HG03439 (cell line): ENCODE measurements around the gene ZBTB16.

Source experiments
- ATAC-seq: cut with Tn5 transposase; IDR thresholded peaks from one replicate; pipeline ENCODE4 v1.9.1; 2021; ENCODE audit warnings: mild to moderate bottlenecking, moderate library complexity; ENCODE audit not compliant: unreplicated experiment

ZBTB16 gene, protein sequence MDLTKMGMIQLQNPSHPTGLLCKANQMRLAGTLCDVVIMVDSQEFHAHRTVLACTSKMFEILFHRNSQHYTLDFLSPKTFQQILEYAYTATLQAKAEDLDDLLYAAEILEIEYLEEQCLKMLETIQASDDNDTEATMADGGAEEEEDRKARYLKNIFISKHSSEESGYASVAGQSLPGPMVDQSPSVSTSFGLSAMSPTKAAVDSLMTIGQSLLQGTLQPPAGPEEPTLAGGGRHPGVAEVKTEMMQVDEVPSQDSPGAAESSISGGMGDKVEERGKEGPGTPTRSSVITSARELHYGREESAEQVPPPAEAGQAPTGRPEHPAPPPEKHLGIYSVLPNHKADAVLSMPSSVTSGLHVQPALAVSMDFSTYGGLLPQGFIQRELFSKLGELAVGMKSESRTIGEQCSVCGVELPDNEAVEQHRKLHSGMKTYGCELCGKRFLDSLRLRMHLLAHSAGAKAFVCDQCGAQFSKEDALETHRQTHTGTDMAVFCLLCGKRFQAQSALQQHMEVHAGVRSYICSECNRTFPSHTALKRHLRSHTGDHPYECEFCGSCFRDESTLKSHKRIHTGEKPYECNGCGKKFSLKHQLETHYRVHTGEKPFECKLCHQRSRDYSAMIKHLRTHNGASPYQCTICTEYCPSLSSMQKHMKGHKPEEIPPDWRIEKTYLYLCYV

GRCh38 chr11:114059278-114059983, at the start of gene ZBTB16:
Gene ZBTB16, plus strand, starts transcription at chr11:114059711. Its CDS starts 3,590 bp downstream, at chr11:114063301.
- ATAC-seq = no peak

DNA sequence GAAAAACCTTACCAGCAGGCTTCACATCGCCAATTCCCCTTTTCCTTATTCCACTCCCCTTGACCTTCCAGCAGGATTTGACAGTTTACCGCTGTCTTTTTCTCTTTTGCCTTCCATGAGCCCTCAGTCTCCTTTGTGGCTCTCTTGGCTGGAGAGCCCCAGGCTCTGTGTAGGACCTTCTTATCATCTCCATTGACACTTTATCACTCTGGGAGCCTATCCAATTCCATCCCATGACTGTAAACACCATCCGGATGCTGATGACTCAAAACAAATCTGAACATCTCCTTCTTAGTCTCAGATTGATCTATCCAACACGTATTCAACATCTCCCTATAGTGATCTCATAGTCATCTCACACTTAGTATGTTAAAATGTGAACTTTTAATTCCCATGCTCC, 48.6 kb upstream of the ZBTB16 start:
- no peak for ATAC-seq

DNA sequence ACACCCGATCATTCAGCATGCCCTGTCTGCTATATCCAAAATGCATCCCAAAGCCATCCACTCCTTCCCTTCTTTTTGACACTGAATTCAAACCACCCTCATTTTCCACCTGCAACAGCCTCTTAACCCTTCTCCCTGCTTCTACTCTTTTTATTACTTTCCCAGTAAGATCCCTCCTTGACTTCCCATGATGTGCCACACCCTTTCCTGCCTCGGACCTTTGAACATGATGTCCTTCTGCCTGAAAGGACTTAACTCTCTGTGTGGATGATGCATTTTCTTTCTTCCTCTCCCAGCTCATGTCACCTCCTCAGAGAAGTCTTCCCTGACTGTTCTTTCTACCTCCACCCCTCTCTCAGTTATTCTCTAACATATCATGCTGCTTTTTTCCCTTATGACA, 48.1 kb upstream of the ZBTB16 start:
- ATAC-seq = no peak

DNA sequence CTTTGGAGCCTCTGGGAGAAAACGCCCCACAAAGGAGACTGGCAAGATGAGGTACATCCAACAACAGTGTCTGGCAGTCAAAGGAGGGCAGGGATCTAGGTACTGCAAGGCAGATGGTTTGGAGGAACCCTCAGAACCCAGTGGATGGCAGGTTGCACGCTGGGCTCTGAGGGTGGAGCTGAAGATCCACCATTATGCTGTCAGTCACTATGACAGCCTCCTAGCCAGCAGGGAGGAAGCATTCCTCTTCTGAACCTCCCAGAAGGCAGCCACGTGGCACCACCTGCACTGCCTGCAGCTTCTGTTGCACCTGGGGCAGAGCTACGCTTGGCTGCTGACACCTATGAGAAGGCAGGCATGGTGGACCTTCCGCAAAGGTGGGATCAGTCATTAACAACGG, 44.4 kb upstream of the ZBTB16 start:
- no peak for ATAC-seq

GRCh38 chr11:114016986-114017385, 42.5 kb upstream of the ZBTB16 start:
- ATAC-seq = no peak

DNA sequence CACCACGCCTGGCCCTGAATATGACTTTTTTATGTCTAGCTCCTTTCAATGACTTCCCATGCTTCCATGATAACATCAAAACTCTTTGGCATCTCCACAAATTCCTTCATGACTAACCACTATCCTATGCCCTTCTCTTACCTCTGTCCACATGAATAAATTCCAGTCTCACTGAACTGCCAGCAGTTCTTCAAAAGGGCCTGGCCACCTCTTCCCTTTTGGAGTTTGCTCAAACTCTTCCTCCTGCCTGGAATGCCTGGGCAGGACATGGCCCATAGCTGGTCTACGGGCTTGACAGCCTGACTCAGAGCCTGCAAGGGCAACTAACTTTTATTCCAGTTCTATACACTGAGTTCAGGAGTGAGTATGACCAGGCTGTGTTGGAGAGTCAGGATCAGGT, 41.8 kb upstream of the ZBTB16 start:
- no peak for ATAC-seq

- no peak for ATAC-seq
Measured at GRCh38 chr11:114019046-114019445, 40.5 kb upstream of the ZBTB16 start.

DNA sequence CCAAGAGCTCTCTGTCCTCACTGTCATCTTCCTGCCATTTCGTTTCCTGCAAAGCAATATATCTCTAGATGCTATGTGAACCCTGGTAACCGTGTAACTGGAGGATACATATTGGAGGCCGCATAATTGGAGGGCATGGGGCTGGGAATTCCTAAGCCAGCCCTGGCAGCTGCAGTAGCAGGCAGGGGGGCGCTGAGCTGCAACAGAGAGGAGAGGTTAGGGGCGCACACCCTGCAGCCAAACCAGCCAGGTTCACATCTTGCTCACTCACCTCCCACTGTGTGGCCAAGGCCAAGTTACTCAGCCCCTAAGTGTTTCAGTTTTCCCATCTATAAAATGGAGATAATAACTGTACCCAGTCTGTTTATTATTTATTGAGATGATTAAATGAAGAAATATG, 39.9 kb upstream of the ZBTB16 start:
- ATAC-seq = no peak

DNA sequence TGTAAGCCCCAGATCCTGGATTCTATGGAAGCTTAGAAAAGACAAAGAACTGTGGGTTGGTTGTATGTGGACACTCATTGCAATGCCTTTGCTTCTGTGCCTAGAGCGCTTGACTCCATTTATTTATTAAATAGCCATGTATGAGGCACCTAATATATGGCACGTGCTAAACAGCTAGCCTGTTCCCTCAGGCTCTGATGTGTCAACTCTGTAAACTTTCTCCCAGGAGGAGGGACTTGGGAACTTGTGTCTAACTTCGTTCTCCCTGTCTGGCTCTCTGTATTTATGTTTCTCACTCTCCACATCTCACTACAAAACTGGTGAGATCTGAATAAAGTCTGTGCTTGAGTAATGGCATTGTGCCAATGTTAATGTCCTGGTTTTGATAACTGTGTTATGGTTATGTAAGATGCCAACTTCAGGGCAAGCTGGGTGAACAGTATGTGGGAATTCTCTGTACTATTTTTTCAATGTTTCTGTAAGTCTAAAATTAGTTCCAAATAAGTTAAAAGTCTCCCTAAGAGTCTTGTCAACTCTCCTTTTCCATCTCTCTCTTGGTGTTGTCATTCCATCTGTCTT, 34.1 kb upstream of the ZBTB16 start:
- no peak for ATAC-seq

- ATAC-seq = no peak
Measured at GRCh38 chr11:114026355-114026754, 33.2 kb upstream of the ZBTB16 start.

DNA sequence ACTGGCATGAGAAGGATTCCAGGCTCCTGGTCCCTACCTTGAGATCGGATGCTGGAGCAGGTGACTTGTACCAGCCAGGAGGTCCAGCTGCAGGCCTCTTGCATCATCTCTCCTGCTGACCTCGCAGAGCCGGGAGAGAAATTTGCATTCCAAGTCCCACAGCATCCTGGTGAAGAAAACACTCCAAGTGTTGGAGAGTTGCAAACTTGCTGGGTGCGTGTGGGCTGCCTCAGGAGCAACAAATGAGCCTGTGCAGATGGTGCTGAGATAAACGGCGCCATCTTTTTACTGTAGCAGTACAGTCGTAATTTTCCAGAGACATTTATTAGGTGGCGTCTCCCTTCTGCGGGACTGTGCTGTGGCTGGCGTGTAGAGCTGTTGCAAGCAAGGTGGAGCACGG, 32.1 kb upstream of the ZBTB16 start:
- no peak for ATAC-seq

GRCh38 chr11:114027926-114028325, 31.6 kb upstream of the ZBTB16 start:
- no peak for ATAC-seq

GRCh38 chr11:114031246-114031966, 28.1 kb upstream of the ZBTB16 start:
- no peak for ATAC-seq

DNA sequence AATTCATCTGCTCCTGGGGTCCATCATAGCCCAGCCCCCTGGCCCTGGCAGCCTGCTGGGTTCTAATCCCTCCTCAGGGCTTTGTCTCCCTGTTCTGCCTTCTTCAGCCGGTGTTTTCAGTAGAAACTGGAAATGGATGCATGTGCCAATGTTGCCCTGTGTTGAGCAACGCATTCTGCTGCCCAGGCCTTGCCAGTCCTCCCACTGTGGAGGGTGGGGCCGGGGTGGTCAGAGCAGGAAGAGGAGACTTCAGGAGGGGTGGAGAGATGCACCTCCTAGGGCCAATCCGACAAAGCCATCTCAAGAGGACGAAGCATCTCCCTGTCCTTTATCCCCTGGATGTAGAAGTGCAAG, 27.6 kb upstream of the ZBTB16 start:
- ATAC-seq = no peak

GRCh38 chr11:114033066-114033465, 26.4 kb upstream of the ZBTB16 start:
- no peak for ATAC-seq

DNA sequence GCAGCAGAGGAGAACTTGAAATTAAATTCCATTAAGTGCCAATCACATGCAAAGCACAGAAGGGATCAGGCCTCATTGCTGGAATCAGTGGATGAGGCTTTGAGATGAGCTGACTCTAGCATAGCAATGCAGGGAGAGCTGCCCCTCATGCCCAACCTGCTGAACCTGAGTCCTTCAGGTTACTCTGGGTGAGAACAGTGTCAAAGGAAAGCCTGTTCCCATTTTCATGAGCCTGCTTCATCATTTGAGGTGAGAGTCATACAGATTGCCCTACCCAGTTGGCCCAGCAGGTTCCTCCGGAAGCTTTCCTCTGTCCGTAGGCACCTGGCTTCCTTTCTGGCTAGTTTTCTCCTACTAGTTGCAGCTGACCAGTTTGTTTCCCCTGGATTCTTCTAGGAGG, 25.9 kb upstream of the ZBTB16 start:
- no peak for ATAC-seq

- ATAC-seq = no peak
Measured at GRCh38 chr11:114034956-114035355, 24.6 kb upstream of the ZBTB16 start.

DNA sequence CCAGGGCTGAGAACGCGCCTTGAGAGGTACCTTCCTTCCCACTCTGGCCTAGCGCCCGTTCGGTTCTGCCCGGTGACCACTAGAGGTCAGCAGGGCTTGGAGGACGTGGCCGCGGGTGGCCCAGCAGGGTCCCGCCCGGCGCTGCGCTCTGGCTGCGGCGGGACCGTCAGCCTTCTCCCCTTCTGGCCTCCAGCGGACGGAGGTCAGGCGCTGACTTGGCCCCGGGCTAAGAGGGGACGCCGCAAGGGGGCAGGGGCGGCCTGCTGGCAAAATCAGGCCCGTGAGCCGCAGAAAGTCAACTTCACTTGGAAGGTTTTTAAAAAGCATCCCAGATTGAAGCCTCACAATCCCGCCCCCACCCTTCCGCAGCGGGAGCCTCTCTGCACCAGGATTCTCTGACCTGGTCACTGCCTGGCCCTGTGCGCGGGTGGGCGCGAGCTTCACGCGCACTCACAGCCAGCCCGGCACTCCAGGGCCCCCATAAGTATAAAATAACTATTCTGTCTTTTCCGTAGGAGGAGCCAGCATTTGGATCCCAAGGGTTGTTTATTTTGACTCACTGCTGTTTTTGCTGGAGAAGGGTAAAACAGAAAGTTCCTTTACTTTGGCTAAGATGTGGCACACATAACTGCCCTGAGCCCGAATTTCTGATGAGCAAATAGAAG, 23.2 kb upstream of the ZBTB16 start:
- no peak for ATAC-seq

DNA sequence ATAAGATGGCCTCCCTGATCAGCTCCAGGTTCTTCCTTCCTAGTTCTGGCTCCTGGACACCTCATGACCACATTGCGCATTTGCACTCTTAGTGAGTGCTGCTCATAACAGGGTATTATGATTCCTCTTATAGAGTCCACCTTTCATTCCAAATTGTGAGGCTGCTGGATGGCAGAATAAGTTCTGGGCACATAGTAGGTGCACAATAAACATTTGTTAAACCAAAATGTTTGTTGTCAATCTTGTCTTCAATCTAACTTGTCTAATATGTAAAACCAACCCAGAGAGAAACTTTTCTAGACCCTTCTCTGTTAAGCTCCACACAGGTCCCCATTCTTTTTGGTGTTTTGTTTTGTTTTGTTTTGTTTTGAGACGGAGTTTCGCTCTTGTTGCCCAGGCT, 22.6 kb upstream of the ZBTB16 start:
- ATAC-seq = no peak

DNA sequence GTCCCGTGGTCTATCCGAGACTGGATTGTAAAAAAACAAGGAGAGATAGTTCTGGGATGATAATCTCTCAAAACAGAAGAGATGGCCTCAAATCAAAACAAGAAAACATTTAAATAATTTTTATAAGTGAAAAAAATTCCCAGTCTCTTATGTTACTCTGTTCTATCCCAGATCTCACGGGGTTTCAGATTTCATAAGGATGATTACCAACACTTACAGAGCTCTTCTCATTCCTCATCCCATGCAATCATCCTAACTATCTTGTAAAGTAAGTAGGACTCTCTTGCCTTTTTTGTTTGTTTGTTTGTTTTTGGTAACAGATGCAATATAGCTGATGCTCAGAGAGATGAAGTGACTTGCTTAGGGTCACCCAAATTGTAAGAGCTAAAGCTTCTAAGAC, 20.0 kb upstream of the ZBTB16 start:
- ATAC-seq = no peak
